ENCODE measurements around the gene C15orf40. TPM values are rescaled to one million over a fixed set of nuclear protein-coding genes. Genes with fewer than 3 reads are reported as not detected.

C15orf40 gene
- total and polyA plus RNA-seq, 2 of the 13 experiments (the other 11 are each of a cell fraction or from before 2014, with no cell fraction given), result 24.0 to 26.3 TPM

- TF ChIP-seq ZBTB40 (IDR thresholded peaks at IDR 0.05) (no peak), ZBTB40 (CRISPR knock-in tag; IDR thresholded peaks at IDR 0.05) (no peak), NCOA1 (CRISPR knock-in tag; IDR thresholded peaks at IDR 0.05) (no peak), ZNF33B (CRISPR knock-in tag; IDR thresholded peaks at IDR 0.05) (no peak), MLX (CRISPR knock-in tag; IDR thresholded peaks at IDR 0.05) (no peak), MYPOP (CRISPR knock-in tag; IDR thresholded peaks at IDR 0.05) (no peak), NFKBIZ (CRISPR knock-in tag; IDR thresholded peaks at IDR 0.05) (no peak), HNF1B (CRISPR knock-in tag; IDR thresholded peaks at IDR 0.05) (no peak), PAWR (CRISPR knock-in tag; IDR thresholded peaks at IDR 0.05; ENCODE audit: borderline replicate concordance) (no peak)
Measured at GRCh38 chr15:83053151-83053550, 41.7 kb upstream of the C15orf40 start (continued).

Measured in HepG2 (cell line).